HepG2 (cell line): ENCODE data around the gene FBRSL1. TPM values are rescaled to one million over a fixed set of nuclear protein-coding genes. Genes with fewer than 3 reads are reported as not detected.

Experiments
- ATAC-seq: fragments of 200-7000 bp; cut with Tn5 transposase; 3 replicates; pipeline ENCODE4 v1.9.1; 2020; ENCODE audit warnings: mild to moderate bottlenecking, moderate library complexity
- BruUV-seq: library from RNA; stranded (reverse); fragments of 400-500 nt; replicated peaks from 2 replicates; lab custom pipeline; 2021; lab: Mats Ljungman, UMichigan
- CTCF ChIA-PET: fragments of 300-600 bp; formaldehyde crosslinking; extraction: SDS; loops from one replicate; lab custom pipeline; 2021; ENCODE audit warnings: low total read pairs, inconsistent platforms, low intra/inter-chr PET ratio; lab: Yijun Ruan, JAX
- POLR2A ChIA-PET: fragments of 350-600 bp; sonication (Branson Sonifier 250); formaldehyde crosslinking; loops from one replicate; lab custom pipeline; 2020; ENCODE audit warnings: antibody characterized with exemption, inconsistent platforms; lab: Yijun Ruan, JAX
- DNase-seq: peaks from one replicate; pipeline ENCODE4 v3.0.0-alpha.2; 2015; ENCODE audit warnings: low spot score
- FAIRE-seq: peaks from 3 replicates; lab custom pipeline; 2011; peaks lifted over from hg19 to GRCh38; lab: Jason Lieb, UNC
- H2AFZ ChIP-seq: one replicate; pipeline ENCODE4 v1.6.1; 2011; ENCODE audit warnings: low read length, inconsistent platforms
- H3K27ac ChIP-seq: fragments of 300-600 bp; 3 replicates; pipeline ENCODE4 v1.8.0; 2011; ENCODE audit warnings: mixed run types, mild to moderate bottlenecking, mixed read lengths, low read length, inconsistent platforms; ENCODE audit not compliant: insufficient read depth; ENCODE audit errors: extremely low read length
- H3K27me3 ChIP-seq, 2 experiments: fragments of 200-600 bp in 1 of 2; 2 replicates in 1 of 2; 3 replicates in 1 of 2; pipeline versions ENCODE4 v1.6.0 to v1.8.0; 2011; ENCODE audit warnings: low read length in 2 of 2, mild to moderate bottlenecking in 2 of 2, moderate library complexity in 2 of 2, inconsistent platforms in 1 of 2; ENCODE audit not compliant: insufficient read depth in 2 of 2, control insufficient read depth in 1 of 2
- H3K36me3 ChIP-seq, 2 experiments: fragments of 200-600 bp in 1 of 2; replicated peaks in 1 of 2; 2 replicates in 1 of 2; 3 replicates in 1 of 2; pipeline versions ENCODE4 v1.5.1 to v1.8.0; 2011; ENCODE audit warnings: low read length in 2 of 2, inconsistent platforms in 1 of 2; ENCODE audit not compliant: insufficient read depth in 2 of 2, control insufficient read depth in 1 of 2
- H3K4me1 ChIP-seq: 2 replicates; pipeline ENCODE4 v1.5.1; 2012; ENCODE audit warnings: low read length, inconsistent platforms; ENCODE audit not compliant: insufficient read depth
- H3K4me2 ChIP-seq: 2 replicates; pipeline ENCODE4 v1.6.0; 2011; ENCODE audit warnings: low read depth, low read length, inconsistent platforms
- H3K4me3 ChIP-seq, 3 experiments: fragments of 200-600 bp in 1 of 3; sonication (generic), shearing (Covaris generic) in 1 of 3; replicated peaks in 1 of 3; 2 replicates each; pipeline ENCODE4 v1.5.1; 2011 to 2016; ENCODE audit warnings: low read length in 3 of 3, inconsistent platforms in 2 of 3, low read depth in 2 of 3, mild to moderate bottlenecking in 2 of 3, control low read depth in 1 of 3, mixed read lengths in 1 of 3; ENCODE audit not compliant: insufficient read depth in 1 of 3
- H3K79me2 ChIP-seq: one replicate; pipeline ENCODE4 v1.6.1; 2011; ENCODE audit warnings: low read length, inconsistent platforms; ENCODE audit not compliant: insufficient read depth
- H3K9ac ChIP-seq: 2 replicates; pipeline ENCODE4 v1.6.0; 2011; ENCODE audit warnings: mild to moderate bottlenecking, low read depth, low read length, inconsistent platforms; ENCODE audit not compliant: insufficient read depth
- H3K9me3 ChIP-seq: 2 replicates; pipeline ENCODE4 v1.5.1; 2012; ENCODE audit warnings: mild to moderate bottlenecking, low read length
- H4K20me1 ChIP-seq: 2 replicates; pipeline ENCODE4 v1.6.0; 2011; ENCODE audit warnings: inconsistent platforms, mild to moderate bottlenecking, low read length, moderate library complexity; ENCODE audit not compliant: insufficient read depth
- BATF2 ChIP-seq: sonication (generic); formaldehyde crosslinking; IDR thresholded peaks from 2 replicates; pipeline ENCODE4 v1.8.0; 2022; ENCODE audit warnings: mild to moderate bottlenecking, missing genetic modification reagents, moderate library complexity
- BCL6 ChIP-seq: IDR thresholded peaks from 2 replicates; pipeline ENCODE4 v1.6.1; 2016; ENCODE audit warnings: missing genetic modification reagents, missing compliant biosample characterization
- ELF4 ChIP-seq: sonication (generic); formaldehyde crosslinking; IDR thresholded peaks from 2 replicates; pipeline ENCODE4 v1.5.0; 2020; ENCODE audit warnings: missing genetic modification reagents, mild to moderate bottlenecking, moderate library complexity, borderline replicate concordance
- FOXO1 ChIP-seq: sonication (generic); formaldehyde crosslinking; IDR thresholded peaks from 2 replicates; pipeline ENCODE4 v1.4.0; 2020; ENCODE audit warnings: missing genetic modification reagents
- GABPB1 ChIP-seq: IDR thresholded peaks from 2 replicates; pipeline ENCODE4 v1.6.1; 2016; ENCODE audit warnings: mild to moderate bottlenecking, missing genetic modification reagents, moderate library complexity, missing compliant biosample characterization
- HDAC1 ChIP-seq: sonication (generic); formaldehyde crosslinking; IDR thresholded peaks from 2 replicates; pipeline ENCODE4 v1.5.1; 2020; ENCODE audit warnings: mild to moderate bottlenecking, missing genetic modification reagents
- PBX3 ChIP-seq: sonication (generic); formaldehyde crosslinking; IDR thresholded peaks from 2 replicates; pipeline ENCODE4 v1.8.1; 2023; ENCODE audit warnings: missing genetic modification reagents, inconsistent platforms, borderline replicate concordance
- PPARG ChIP-seq: conservative IDR thresholded peaks from 2 replicates; pipeline ENCODE4 v1.6.1; 2016; ENCODE audit warnings: missing biosample characterization, missing genetic modification reagents
- SALL1 ChIP-seq: sonication (generic); formaldehyde crosslinking; IDR thresholded peaks from 2 replicates; pipeline ENCODE4 v1.8.0; 2022; ENCODE audit warnings: mild to moderate bottlenecking, missing genetic modification reagents
- SAP130 ChIP-seq: IDR thresholded peaks from 2 replicates; pipeline ENCODE4 v1.6.1; 2016; ENCODE audit warnings: low read depth
- SPEN ChIP-seq: sonication (generic); formaldehyde crosslinking; IDR thresholded peaks from 2 replicates; pipeline ENCODE4 v1.5.1; 2020; ENCODE audit warnings: low read depth, mild to moderate bottlenecking, missing genetic modification reagents
- SSRP1 ChIP-seq: IDR thresholded peaks from 2 replicates; pipeline ENCODE4 v1.6.1; 2016; ENCODE audit warnings: control low read depth
- ZBTB7A ChIP-seq: sonication (generic); formaldehyde crosslinking; IDR thresholded peaks from 2 replicates; pipeline ENCODE4 v1.8.0; 2022; ENCODE audit warnings: mild to moderate bottlenecking, missing genetic modification reagents
- ZFP82 ChIP-seq: sonication (generic); formaldehyde crosslinking; IDR thresholded peaks from 2 replicates; pipeline ENCODE4 v1.5.1; 2020; ENCODE audit warnings: mild to moderate bottlenecking, missing genetic modification reagents, borderline replicate concordance
- ZNF441 ChIP-seq: sonication (generic); formaldehyde crosslinking; IDR thresholded peaks from 2 replicates; pipeline ENCODE4 v1.7.0; 2021; ENCODE audit warnings: missing genetic modification reagents, borderline replicate concordance
- ZNF687 ChIP-seq: sonication (generic); formaldehyde crosslinking; IDR thresholded peaks from 2 replicates; pipeline ENCODE4 v1.5.1; 2020; ENCODE audit warnings: mild to moderate bottlenecking, missing genetic modification reagents, moderate library complexity
- ZNF879 ChIP-seq: sonication (generic); formaldehyde crosslinking; IDR thresholded peaks from 2 replicates; pipeline ENCODE4 v1.8.1; 2023; ENCODE audit warnings: missing genetic modification reagents
- WGBS: methylation state at CpG from one replicate; pipeline ENCODE4 v1.1.6; 2017; ENCODE audit warnings: low lambda C conversion rate; 5-methylcytosine and 5-hydroxymethylcytosine counted together
- in situ Hi-C: cut with HindIII; loops from 2 replicates; pipeline ENCODE4 v1.10.0; 2017; ENCODE audit warnings: low pct_unique_long_range_greater_than_20kb; ENCODE audit not compliant: extremely low pct_ligation_motif_present
- intact Hi-C: fragments of 100-400 bp; cut with micrococcal nuclease; formaldehyde crosslinking; loops from one replicate; pipeline ENCODE4 v1.10.0; 2022; ENCODE audit not compliant: unreplicated experiment
- polyA plus RNA-seq, 8 experiments: library from polyadenylated mRNA; depleted of rRNA in 3 of 8; stranded (reverse) in 7 of 8; unstranded in 1 of 8; fragments of >200 nt; fragmentation: Illumina TruSeq in 4 of 8; extraction: Trizol in 4 of 8; gene quantifications; 2 replicates each; pipeline versions ENCODE4 v1.2.1 to v1.2.3, GENCODE V29; 2011 to 2016; ENCODE audit warnings: low read depth in 4 of 8, missing spikeins in 1 of 8, mixed read lengths in 1 of 8; ENCODE audit not compliant: insufficient read depth in 1 of 8
- total RNA-seq, 5 experiments: library from RNA; depleted of rRNA; stranded (reverse); fragments of >200 nt; fragmentation: Illumina TruSeq; extraction: Trizol; gene quantifications; 2 replicates each; pipeline ENCODE4 v1.2.3, GENCODE V29; 2016; ENCODE audit warnings: low read depth in 1 of 5
- TF ChIP-seq, protein P1 (sequence below): sonication (generic); formaldehyde crosslinking; IDR thresholded peaks from 2 replicates; pipeline ENCODE4 v1.4.0; 2020; ENCODE audit warnings: mild to moderate bottlenecking, low read depth, missing genetic modification reagents

FBRSL1 gene
- total and polyA plus RNA-seq, 2 of the 13 experiments (the other 11 are each of a cell fraction or from before 2014, with no cell fraction given) = 3.6 to 7.9 TPM

- ChIA-PET POLR2A (no interaction called here), CTCF (no interaction called here)
- peak overlapping the region; percentile 64 to 73 (median 65); a peak in 4 of 6 replicates for H3K4me3 ChIP-seq
- peak overlapping the region; percentile 33; the same call in 1 of the 2 replicates for H3K9ac ChIP-seq
- H3K79me2 ChIP-seq = peaks cover 34% of the 10 kb centered on the region
- H3K4me2 ChIP-seq = peak overlapping the region; percentile 78
- intact Hi-C loops = no loop called here
- H3K4me1 ChIP-seq = peaks cover 45% of the 10 kb centered on the region
- H3K27me3 ChIP-seq = peaks cover 20 to 51% of the 10 kb centered on the region in 2 experiments
- no peaks in the 10 kb centered on the region for H3K9me3 ChIP-seq
- H3K27ac ChIP-seq = no peak overlapping the region
- H2AFZ ChIP-seq = no peak overlapping the region
- H3K36me3 ChIP-seq = peaks cover 0 to 1% of the 10 kb centered on the region in 2 experiments; a peak in 1 of 5 replicates
- peaks cover 35% of the 10 kb centered on the region for H4K20me1 ChIP-seq
- in situ Hi-C loops = no loop called here
- ATAC-seq = peak; percentile 6
- no TSS peak for BruUV-seq
- 4% methylated on average over 8 of the region's 46 CpGs for WGBS
- DNase-seq = no peak
- no peak for FAIRE-seq
- TF ChIP-seq HDAC1 = peak; percentile 14; the same call in 1 of the 2 replicates
- TF ChIP-seq ZNF687 (CRISPR knock-in tag) = peak; percentile 57
- 0 out of 2 replicates have a peak, but pooled peaks have one; percentile 39 for TF ChIP-seq BATF2 (CRISPR knock-in tag)
- no peak for TF ChIP-seq ZFP82 (CRISPR knock-in tag)
- TF ChIP-seq GABPB1 = peak; percentile 36; the same call in 1 of the 2 replicates
- 0 out of 2 replicates have a peak, but pooled peaks have one; percentile 32 for TF ChIP-seq BCL6 (CRISPR knock-in tag)
- TF ChIP-seq PBX3 (CRISPR knock-in tag) = no peak
- TF ChIP-seq ZBTB7A (CRISPR knock-in tag) = 0 out of 2 replicates have a peak, but pooled peaks have one; percentile 59
- TF ChIP-seq SAP130 (CRISPR knock-in tag) = peak; percentile 29
- no peak for TF ChIP-seq SSRP1 (CRISPR knock-in tag)
- no peak for TF ChIP-seq ZNF441 (CRISPR knock-in tag)
- TF ChIP-seq, protein P1, sequence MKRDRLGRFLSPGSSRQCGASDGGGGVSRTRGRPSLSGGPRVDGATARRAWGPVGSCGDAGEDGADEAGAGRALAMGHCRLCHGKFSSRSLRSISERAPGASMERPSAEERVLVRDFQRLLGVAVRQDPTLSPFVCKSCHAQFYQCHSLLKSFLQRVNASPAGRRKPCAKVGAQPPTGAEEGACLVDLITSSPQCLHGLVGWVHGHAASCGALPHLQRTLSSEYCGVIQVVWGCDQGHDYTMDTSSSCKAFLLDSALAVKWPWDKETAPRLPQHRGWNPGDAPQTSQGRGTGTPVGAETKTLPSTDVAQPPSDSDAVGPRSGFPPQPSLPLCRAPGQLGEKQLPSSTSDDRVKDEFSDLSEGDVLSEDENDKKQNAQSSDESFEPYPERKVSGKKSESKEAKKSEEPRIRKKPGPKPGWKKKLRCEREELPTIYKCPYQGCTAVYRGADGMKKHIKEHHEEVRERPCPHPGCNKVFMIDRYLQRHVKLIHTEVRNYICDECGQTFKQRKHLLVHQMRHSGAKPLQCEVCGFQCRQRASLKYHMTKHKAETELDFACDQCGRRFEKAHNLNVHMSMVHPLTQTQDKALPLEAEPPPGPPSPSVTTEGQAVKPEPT = no peak
- TF ChIP-seq SPEN = no peak
- TF ChIP-seq FOXO1 (CRISPR knock-in tag) = no peak
- no peak for TF ChIP-seq ZNF879 (CRISPR knock-in tag)
- no peak for TF ChIP-seq PPARG (CRISPR knock-in tag)
- TF ChIP-seq ELF4 (CRISPR knock-in tag) = no peak
- peak; percentile 23; the same call in 1 of the 2 replicates for TF ChIP-seq SALL1 (CRISPR knock-in tag)
Observed at GRCh38 chr12:132489078-132489601, 811 bp upstream of the FBRSL1 start.
